Panc1 (cell line): ENCODE results near the gene GABRG3. TPM values are rescaled to one million over a fixed set of nuclear protein-coding genes. Genes with fewer than 3 reads are reported as not detected.

Experiments used
- ATAC-seq: fragments of 200-7000 bp; cut with Tn5 transposase; 2 replicates; pipeline ENCODE4 v1.9.1; 2020; ENCODE audit warnings: mild to moderate bottlenecking, moderate library complexity
- BruUV-seq: library from RNA; stranded (reverse); fragments of 400-500 nt; replicated peaks from 2 replicates; lab custom pipeline; 2021; lab: Mats Ljungman, UMichigan
- CTCF ChIA-PET: fragments of 300-600 bp; sonication (Branson Sonifier 250); formaldehyde crosslinking; loops from one replicate; lab custom pipeline; 2022; ENCODE audit warnings: antibody characterized with exemption; lab: Charles Lee
- POLR2A ChIA-PET: fragments of 300-600 bp; sonication (Branson Sonifier 250); formaldehyde crosslinking; loops from one replicate; lab custom pipeline; 2022; ENCODE audit warnings: antibody characterized with exemption; lab: Charles Lee
- DNase-seq: peaks from one replicate; pipeline ENCODE4 v3.0.0-alpha.2; 2010; ENCODE audit warnings: low read depth, low spot score
- H3K27ac ChIP-seq: 2 replicates; pipeline ENCODE4 v1.5.1; 2011; ENCODE audit warnings: mild to moderate bottlenecking, low read length, inconsistent platforms
- H3K27me3 ChIP-seq: fragments of 200-500 bp; sonication (Bioruptor generic); 2 replicates; pipeline ENCODE4 v1.6.0; 2014; ENCODE audit warnings: low read length, inconsistent platforms; ENCODE audit not compliant: control insufficient read depth, insufficient read depth
- H3K36me3 ChIP-seq: fragments of 200-500 bp; sonication (Bioruptor generic); 2 replicates; pipeline ENCODE4 v1.5.1; 2014; ENCODE audit warnings: inconsistent platforms, mild to moderate bottlenecking, low read length, moderate library complexity; ENCODE audit not compliant: control insufficient read depth, insufficient read depth
- H3K4me1 ChIP-seq: 2 replicates; pipeline ENCODE4 v1.5.1; 2011; ENCODE audit warnings: inconsistent platforms, mild to moderate bottlenecking, low read length, moderate library complexity; ENCODE audit not compliant: control insufficient read depth, insufficient read depth
- H3K4me3 ChIP-seq, 2 experiments: 2 replicates each; pipeline ENCODE4 v1.5.1; 2011 to 2012; ENCODE audit warnings: low read depth in 2 of 2, low read length in 2 of 2, mild to moderate bottlenecking in 2 of 2, inconsistent platforms in 1 of 2, moderate library complexity in 1 of 2
- H3K9me3 ChIP-seq: fragments of 200-500 bp; sonication (Bioruptor generic); 2 replicates; pipeline ENCODE4 v1.5.1; 2014; ENCODE audit warnings: low read depth, mild to moderate bottlenecking, inconsistent platforms, low read length, moderate library complexity; ENCODE audit not compliant: control insufficient read depth, insufficient read depth
- POLR2AphosphoS5 ChIP-seq: IDR thresholded peaks from 2 replicates; pipeline ENCODE4 v1.6.1; 2012; ENCODE audit warnings: mild to moderate bottlenecking, low read depth, low read length, moderate library complexity
- SIN3A ChIP-seq: IDR thresholded peaks from 2 replicates; pipeline ENCODE4 v1.6.1; 2012; ENCODE audit warnings: low read depth, mild to moderate bottlenecking, low read length, moderate library complexity, borderline replicate concordance; ENCODE audit not compliant: insufficient read depth
- TCF7L2 ChIP-seq: IDR thresholded peaks from 2 replicates; pipeline ENCODE4 v1.6.1; 2011; ENCODE audit warnings: mild to moderate bottlenecking, low read depth, low read length, inconsistent platforms
- in situ Hi-C: cut with HindIII; loops from 2 replicates; pipeline ENCODE4 v1.10.0; 2016; ENCODE audit warnings: low sequenced_read_pairs, low pct_unique_long_range_greater_than_20kb
- intact Hi-C: fragments of 100-400 bp; cut with micrococcal nuclease; formaldehyde crosslinking; loops from one replicate; pipeline ENCODE4 v1.10.0; 2022; ENCODE audit not compliant: unreplicated experiment
- total RNA-seq: library from RNA; stranded (reverse); gene quantifications from one replicate; pipeline ENCODE4 v1.2.1, GENCODE V29; 2021; ENCODE audit not compliant: unreplicated experiment
- TF ChIP-seq, protein P1 (sequence below), 2 experiments: IDR thresholded peaks; 2 replicates each; pipeline ENCODE4 v1.6.1; 2011 to 2012; ENCODE audit warnings: low read depth in 2 of 2, control low read depth in 1 of 2, low read length in 1 of 2, mild to moderate bottlenecking in 1 of 2, moderate library complexity in 1 of 2; ENCODE audit not compliant: insufficient read depth in 1 of 2
- TF ChIP-seq, protein P2 (sequence below): fragments of 450-650 bp; IDR thresholded peaks from 2 replicates; pipeline ENCODE4 v1.5.1; 2017; ENCODE audit warnings: mild to moderate bottlenecking

GABRG3 gene
- total RNA-seq, 1 experiment from 2014 or later = not detected

DNA sequence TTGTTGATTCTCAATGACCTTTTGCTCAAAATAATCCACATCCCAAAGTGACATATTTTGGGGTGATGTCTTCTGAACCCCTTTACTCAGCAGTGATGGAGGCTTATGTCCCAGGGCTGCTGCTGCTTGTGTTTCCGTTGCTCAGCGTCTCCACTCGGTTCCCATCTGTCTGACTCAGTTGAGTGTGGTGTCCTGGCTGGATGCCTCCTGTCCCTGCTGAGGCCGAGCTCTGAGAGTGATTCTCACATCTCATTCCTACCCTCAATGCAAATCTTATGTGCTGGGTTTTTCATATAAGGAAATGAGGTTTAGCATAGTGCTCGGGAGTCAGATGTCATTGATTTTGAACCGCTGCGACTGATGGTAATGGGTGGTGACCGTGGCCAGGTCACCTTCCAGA is 247.4 kb downstream of the GABRG3 start:
- ATAC-seq (no peak), DNase-seq (no peak)
- ChIA-PET POLR2A (no interaction called here), CTCF (no interaction called here)
- Histone ChIP-seq H3K4me1 (no peaks in the 10 kb centered on the region), H3K27me3 (no peaks in the 10 kb centered on the region), H3K4me3 (no peak overlapping the region), H3K9me3 (no peaks in the 10 kb centered on the region), H3K27ac (no peak overlapping the region), H3K36me3 (no peaks in the 10 kb centered on the region)
- TF ChIP-seq TCF7L2 (no peak), POLR2AphosphoS5 (no peak), SIN3A (no peak)
- TF ChIP-seq, protein P1, sequence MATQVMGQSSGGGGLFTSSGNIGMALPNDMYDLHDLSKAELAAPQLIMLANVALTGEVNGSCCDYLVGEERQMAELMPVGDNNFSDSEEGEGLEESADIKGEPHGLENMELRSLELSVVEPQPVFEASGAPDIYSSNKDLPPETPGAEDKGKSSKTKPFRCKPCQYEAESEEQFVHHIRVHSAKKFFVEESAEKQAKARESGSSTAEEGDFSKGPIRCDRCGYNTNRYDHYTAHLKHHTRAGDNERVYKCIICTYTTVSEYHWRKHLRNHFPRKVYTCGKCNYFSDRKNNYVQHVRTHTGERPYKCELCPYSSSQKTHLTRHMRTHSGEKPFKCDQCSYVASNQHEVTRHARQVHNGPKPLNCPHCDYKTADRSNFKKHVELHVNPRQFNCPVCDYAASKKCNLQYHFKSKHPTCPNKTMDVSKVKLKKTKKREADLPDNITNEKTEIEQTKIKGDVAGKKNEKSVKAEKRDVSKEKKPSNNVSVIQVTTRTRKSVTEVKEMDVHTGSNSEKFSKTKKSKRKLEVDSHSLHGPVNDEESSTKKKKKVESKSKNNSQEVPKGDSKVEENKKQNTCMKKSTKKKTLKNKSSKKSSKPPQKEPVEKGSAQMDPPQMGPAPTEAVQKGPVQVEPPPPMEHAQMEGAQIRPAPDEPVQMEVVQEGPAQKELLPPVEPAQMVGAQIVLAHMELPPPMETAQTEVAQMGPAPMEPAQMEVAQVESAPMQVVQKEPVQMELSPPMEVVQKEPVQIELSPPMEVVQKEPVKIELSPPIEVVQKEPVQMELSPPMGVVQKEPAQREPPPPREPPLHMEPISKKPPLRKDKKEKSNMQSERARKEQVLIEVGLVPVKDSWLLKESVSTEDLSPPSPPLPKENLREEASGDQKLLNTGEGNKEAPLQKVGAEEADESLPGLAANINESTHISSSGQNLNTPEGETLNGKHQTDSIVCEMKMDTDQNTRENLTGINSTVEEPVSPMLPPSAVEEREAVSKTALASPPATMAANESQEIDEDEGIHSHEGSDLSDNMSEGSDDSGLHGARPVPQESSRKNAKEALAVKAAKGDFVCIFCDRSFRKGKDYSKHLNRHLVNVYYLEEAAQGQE (IDR thresholded peaks at IDR 0.05; ENCODE audit: insufficient read depth in 1 of 2, low read depth in 2 of 2, low read length in 1 of 2) = no peak
- TF ChIP-seq, protein P2, sequence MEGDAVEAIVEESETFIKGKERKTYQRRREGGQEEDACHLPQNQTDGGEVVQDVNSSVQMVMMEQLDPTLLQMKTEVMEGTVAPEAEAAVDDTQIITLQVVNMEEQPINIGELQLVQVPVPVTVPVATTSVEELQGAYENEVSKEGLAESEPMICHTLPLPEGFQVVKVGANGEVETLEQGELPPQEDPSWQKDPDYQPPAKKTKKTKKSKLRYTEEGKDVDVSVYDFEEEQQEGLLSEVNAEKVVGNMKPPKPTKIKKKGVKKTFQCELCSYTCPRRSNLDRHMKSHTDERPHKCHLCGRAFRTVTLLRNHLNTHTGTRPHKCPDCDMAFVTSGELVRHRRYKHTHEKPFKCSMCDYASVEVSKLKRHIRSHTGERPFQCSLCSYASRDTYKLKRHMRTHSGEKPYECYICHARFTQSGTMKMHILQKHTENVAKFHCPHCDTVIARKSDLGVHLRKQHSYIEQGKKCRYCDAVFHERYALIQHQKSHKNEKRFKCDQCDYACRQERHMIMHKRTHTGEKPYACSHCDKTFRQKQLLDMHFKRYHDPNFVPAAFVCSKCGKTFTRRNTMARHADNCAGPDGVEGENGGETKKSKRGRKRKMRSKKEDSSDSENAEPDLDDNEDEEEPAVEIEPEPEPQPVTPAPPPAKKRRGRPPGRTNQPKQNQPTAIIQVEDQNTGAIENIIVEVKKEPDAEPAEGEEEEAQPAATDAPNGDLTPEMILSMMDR = no peak
- in situ Hi-C loops = no loop called here
- intact Hi-C loops = no loop called here
- BruUV-seq = no TSS peak

DNA sequence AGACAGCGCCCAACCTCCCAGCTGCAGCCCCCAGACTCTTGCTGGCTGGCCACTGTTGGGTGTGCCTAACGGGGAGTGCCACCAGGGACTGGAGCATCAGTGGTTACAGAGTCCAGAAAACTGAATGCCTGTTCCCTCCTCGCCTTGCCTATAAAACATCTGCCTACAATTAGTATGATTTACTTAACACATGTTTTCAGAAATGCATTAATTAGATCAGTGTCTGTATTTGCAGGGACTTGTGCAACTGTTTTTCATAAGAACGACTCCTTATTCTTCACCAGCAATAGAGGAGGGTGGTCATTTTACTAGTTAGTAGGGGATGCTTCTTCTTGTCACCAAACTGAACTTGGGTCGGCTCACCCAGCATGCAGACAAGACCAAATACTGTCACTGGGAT is 248.7 kb downstream of the GABRG3 start:
- no peak overlapping the region for H3K27ac ChIP-seq
- no peaks in the 10 kb centered on the region for H3K4me1 ChIP-seq
- POLR2A ChIA-PET = no interaction called here
- no peak for ATAC-seq
- no peaks in the 10 kb centered on the region for H3K27me3 ChIP-seq
- H3K4me3 ChIP-seq = no peak overlapping the region
- TF ChIP-seq SIN3A (no peak), TCF7L2 (no peak), POLR2AphosphoS5 (no peak)
- TF ChIP-seq, protein P1 (IDR thresholded peaks at IDR 0.05; ENCODE audit: insufficient read depth in 1 of 2, low read depth in 2 of 2, low read length in 1 of 2) = no peak
- TF ChIP-seq, protein P2 = no peak
- in situ Hi-C loops = no loop called here
- no peak for DNase-seq
- intact Hi-C loops = no loop called here
- H3K9me3 ChIP-seq = no peaks in the 10 kb centered on the region
- no TSS peak for BruUV-seq
- CTCF ChIA-PET = no interaction called here
- no peaks in the 10 kb centered on the region for H3K36me3 ChIP-seq
